ENCODE results near the gene GAS2.

Gene GAS2

DNA sequence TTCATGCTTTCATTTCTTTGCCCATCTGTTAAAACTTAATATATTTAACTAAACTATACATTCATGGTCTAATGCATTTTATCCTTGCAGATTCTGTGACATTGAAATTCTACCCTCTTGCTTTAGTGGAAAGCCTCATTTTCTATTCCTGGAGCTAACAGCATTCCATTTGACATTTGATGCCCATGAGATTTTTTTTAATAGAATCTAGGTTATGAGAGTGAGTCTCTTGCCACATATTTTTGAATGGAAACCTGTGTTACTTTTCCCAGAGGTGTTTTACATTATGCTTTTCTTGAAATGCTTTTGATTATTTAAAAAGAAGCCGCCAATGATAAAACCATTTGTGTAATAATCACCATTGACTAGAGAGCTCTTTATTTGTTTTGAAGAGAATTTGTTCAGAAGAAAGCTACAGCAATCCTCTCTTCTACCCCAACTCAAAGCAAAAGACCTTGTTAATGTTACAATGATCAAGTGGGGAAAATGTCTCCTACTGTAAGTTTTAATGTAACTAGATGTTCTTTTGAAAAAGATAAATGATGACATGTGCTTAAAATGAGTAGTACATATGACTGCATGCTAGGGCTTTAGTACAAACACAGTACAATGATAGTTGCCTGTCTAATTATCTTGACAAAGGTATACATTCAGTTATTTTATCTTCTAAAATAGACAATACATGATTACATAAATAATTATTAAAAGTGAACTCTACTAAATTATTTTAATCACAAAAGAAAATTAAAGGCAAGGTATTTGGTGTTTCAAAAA is 67.3 kb downstream of the GAS2 start:
- in situ Hi-C loops (cut with MboI; ENCODE audit: low sequenced_read_pairs, unreplicated experiment): no loop called here
- no peak for DNase-seq (ENCODE audit: low spot score)
- no peak for TF ChIP-seq CTCF (IDR thresholded peaks at IDR 0.05; ENCODE audit: borderline replicate concordance, control extremely low read depth, extremely low read depth, insufficient read depth, missing control alignments)

GRCh38 chr11:22734628-22735345 is 68.4 kb downstream of the GAS2 start:
- in situ Hi-C loops (cut with MboI; ENCODE audit: low sequenced_read_pairs, unreplicated experiment): no loop called here
- no peak for TF ChIP-seq CTCF (IDR thresholded peaks at IDR 0.05; ENCODE audit: borderline replicate concordance, control extremely low read depth, extremely low read depth, insufficient read depth, missing control alignments)
- DNase-seq (ENCODE audit: low spot score): no peak

- no peak for DNase-seq (ENCODE audit: low spot score)
- in situ Hi-C loops (cut with MboI; ENCODE audit: low sequenced_read_pairs, unreplicated experiment): no loop called here
- no peak for TF ChIP-seq CTCF (IDR thresholded peaks at IDR 0.05; ENCODE audit: borderline replicate concordance, control extremely low read depth, extremely low read depth, insufficient read depth, missing control alignments)
These were observed 75.8 kb downstream of the GAS2 start for GRCh38 chr11:22742157-22742613.

DNA sequence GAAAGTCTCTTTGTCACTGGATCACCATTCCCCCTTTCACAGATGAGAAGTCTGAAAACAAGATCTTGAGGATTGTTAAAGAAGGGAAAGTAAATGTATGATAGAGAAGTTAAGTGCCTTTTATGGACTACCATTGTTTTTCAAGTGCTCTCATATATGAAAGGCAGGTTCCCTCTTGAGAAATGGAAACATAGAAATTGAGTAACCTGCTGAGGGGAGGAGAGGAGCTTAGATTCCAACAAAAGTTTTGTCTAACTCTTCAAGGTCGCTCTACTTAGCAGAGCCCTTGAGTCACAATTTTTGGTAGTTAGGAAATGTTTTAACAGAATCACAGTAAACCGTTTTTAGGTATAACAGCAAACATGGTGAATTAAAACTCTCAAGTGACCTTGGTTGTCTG is 83.1 kb downstream of the GAS2 start:
- TF ChIP-seq CTCF (IDR thresholded peaks at IDR 0.05; ENCODE audit: borderline replicate concordance, control extremely low read depth, extremely low read depth, insufficient read depth, missing control alignments): no peak
- in situ Hi-C loops (cut with MboI; ENCODE audit: low sequenced_read_pairs, unreplicated experiment): no loop called here
- no peak for DNase-seq (ENCODE audit: low spot score)

GRCh38 chr11:22752908-22753310 is 86.5 kb downstream of the GAS2 start:
- TF ChIP-seq CTCF (IDR thresholded peaks at IDR 0.05; ENCODE audit: borderline replicate concordance, control extremely low read depth, extremely low read depth, insufficient read depth, missing control alignments): no peak
- in situ Hi-C loops (cut with MboI; ENCODE audit: low sequenced_read_pairs, unreplicated experiment): no loop called here
- no peak for DNase-seq (ENCODE audit: low spot score)

DNA sequence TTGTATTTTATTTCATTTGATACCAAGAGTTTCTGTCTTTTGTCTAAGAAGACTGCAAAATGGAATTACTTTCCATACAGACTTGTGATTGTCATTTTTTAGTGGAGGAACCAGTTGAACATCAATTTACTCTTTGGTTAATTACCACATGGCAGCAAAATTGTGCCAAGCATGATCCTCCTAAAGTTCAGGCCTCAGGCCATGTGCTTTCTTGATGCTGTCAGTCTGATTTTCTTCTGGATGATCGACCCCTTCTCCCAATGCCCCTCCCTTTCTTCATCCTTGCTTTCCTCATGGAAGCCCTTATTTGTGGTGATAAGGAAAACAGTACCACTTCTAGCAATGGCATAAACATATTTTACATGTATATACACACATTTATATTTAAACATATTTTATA is 87.0 kb downstream of the GAS2 start:
- in situ Hi-C loops (cut with MboI; ENCODE audit: low sequenced_read_pairs, unreplicated experiment): no loop called here

More for the DNA sequence above, 87.0 kb downstream of the GAS2 start:
- no peak for TF ChIP-seq CTCF (IDR thresholded peaks at IDR 0.05; ENCODE audit: borderline replicate concordance, control extremely low read depth, extremely low read depth, insufficient read depth, missing control alignments)
- DNase-seq (ENCODE audit: low spot score): no peak
